OCI-LY3 (cell line): ENCODE data around the gene PATZ1.

Experiments used
- EZH2phosphoT487 ChIP-seq: fragments of 200-600 bp; shearing (Covaris generic); IDR thresholded peaks from 2 replicates; pipeline ENCODE4 v1.6.1; 2018; ENCODE audit warnings: antibody characterized with exemption, mixed run types, low read depth
- TF ChIP-seq, protein P1 (sequence below): fragments of 200-600, 300-600 bp; sonication (generic); IDR thresholded peaks from 2 replicates; pipeline ENCODE4 v1.5.1; 2014; ENCODE audit warnings: antibody characterized with exemption, low read length, low read depth

GRCh38 chr22:31282748-31283468 is 63.2 kb downstream of the PATZ1 start:
- TF ChIP-seq, protein P1, sequence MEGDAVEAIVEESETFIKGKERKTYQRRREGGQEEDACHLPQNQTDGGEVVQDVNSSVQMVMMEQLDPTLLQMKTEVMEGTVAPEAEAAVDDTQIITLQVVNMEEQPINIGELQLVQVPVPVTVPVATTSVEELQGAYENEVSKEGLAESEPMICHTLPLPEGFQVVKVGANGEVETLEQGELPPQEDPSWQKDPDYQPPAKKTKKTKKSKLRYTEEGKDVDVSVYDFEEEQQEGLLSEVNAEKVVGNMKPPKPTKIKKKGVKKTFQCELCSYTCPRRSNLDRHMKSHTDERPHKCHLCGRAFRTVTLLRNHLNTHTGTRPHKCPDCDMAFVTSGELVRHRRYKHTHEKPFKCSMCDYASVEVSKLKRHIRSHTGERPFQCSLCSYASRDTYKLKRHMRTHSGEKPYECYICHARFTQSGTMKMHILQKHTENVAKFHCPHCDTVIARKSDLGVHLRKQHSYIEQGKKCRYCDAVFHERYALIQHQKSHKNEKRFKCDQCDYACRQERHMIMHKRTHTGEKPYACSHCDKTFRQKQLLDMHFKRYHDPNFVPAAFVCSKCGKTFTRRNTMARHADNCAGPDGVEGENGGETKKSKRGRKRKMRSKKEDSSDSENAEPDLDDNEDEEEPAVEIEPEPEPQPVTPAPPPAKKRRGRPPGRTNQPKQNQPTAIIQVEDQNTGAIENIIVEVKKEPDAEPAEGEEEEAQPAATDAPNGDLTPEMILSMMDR, result no peak
- TF ChIP-seq EZH2phosphoT487, result no peak
